ENCODE data around the gene ZSWIM4.

- TF ChIP-seq CTCF (optimal IDR thresholded peaks at IDR 0.05 in 1 of 3, IDR thresholded peaks at IDR 0.05 in 1 of 3, conservative IDR thresholded peaks at IDR 0.05 in 1 of 3; ENCODE audit: extremely low read depth in 1 of 3, insufficient read depth in 2 of 3, low read length in 3 of 3), result peak in 1 of 3 experiments; percentile 41
- no peak for TF ChIP-seq EZH2 (IDR thresholded peaks at IDR 0.05; ENCODE audit: low read length)
Measured at GRCh38 chr19:13765395-13766094, 29.7 kb upstream of the ZSWIM4 start.

All from keratinocyte (primary cell).